GM12878 (cell line): ENCODE data around the gene CFAP99. TPM values are rescaled to one million over a fixed set of nuclear protein-coding genes. Genes with fewer than 3 reads are reported as not detected.

Experiments
- ATAC-seq: fragments of 200-7000 bp; cut with Tn5 transposase; 3 replicates; pipeline ENCODE4 v1.9.1; 2020; ENCODE audit warnings: mild to moderate bottlenecking, moderate library complexity
- BruUV-seq: library from RNA; stranded (reverse); fragments of 400-500 nt; replicated peaks from 2 replicates; lab custom pipeline; 2021; lab: Mats Ljungman, UMichigan
- CTCF ChIA-PET: fragments of 300-600 bp; sonication (Branson Sonifier 250); formaldehyde crosslinking; extraction: SDS; loops from one replicate; lab custom pipeline; 2021; ENCODE audit warnings: inconsistent platforms; lab: Yijun Ruan, JAX
- POLR2A ChIA-PET: fragments of 350-600 bp; formaldehyde crosslinking; extraction: SDS; loops from one replicate; lab custom pipeline; 2021; ENCODE audit warnings: inconsistent platforms; lab: Charles Lee
- RAD21 ChIA-PET: fragments of 300-600 bp; sonication (Branson Sonifier 250); formaldehyde crosslinking; loops from one replicate; lab custom pipeline; 2023; ENCODE audit warnings: antibody characterized with exemption; ENCODE audit not compliant: unreplicated experiment; lab: Charles Lee
- SMC1A ChIA-PET: fragments of 300-600 bp; sonication (Branson Sonifier 250); formaldehyde crosslinking; loops from one replicate; lab custom pipeline; 2023; ENCODE audit not compliant: unreplicated experiment, uncharacterized antibody; lab: Charles Lee
- DNase-seq: peaks from one replicate; pipeline ENCODE4 v3.0.0-alpha.2; 2011; ENCODE audit warnings: low read depth, low spot score
- FAIRE-seq: peaks from 3 replicates; lab custom pipeline; 2011; peaks lifted over from hg19 to GRCh38; lab: Jason Lieb, UNC
- H2AFZ ChIP-seq: 2 replicates; pipeline ENCODE4 v1.6.0; 2011; ENCODE audit warnings: low read depth, low read length, control low read depth; ENCODE audit not compliant: control insufficient read depth
- H3K27ac ChIP-seq: 2 replicates; pipeline ENCODE4 v1.5.1; 2011; ENCODE audit warnings: control low read depth; ENCODE audit not compliant: control insufficient read depth, insufficient read depth
- H3K27me3 ChIP-seq, 2 experiments: replicated peaks in 1 of 2; 2 replicates each; pipeline versions ENCODE4 v1.6.0 to v1.6.1; 2011; ENCODE audit warnings: low read length in 1 of 2; ENCODE audit not compliant: control insufficient read depth in 2 of 2, insufficient read depth in 2 of 2
- H3K36me3 ChIP-seq, 2 experiments: 2 replicates each; pipeline ENCODE4 v1.5.1; 2011; ENCODE audit warnings: low read length in 1 of 2; ENCODE audit not compliant: control insufficient read depth in 2 of 2, insufficient read depth in 2 of 2
- H3K4me1 ChIP-seq: 2 replicates; pipeline ENCODE4 v1.6.1; 2011; ENCODE audit warnings: mild to moderate bottlenecking, low read length, moderate library complexity, mixed read lengths; ENCODE audit not compliant: control insufficient read depth, insufficient read depth
- H3K4me2 ChIP-seq: 2 replicates; pipeline ENCODE4 v1.6.0; 2011; ENCODE audit warnings: control low read depth; ENCODE audit not compliant: control insufficient read depth, insufficient read depth
- H3K4me3 ChIP-seq: fragments of 200-600 bp; sonication (generic); 2 replicates; pipeline ENCODE4 v1.5.1; 2016
- H3K79me2 ChIP-seq: 2 replicates; pipeline ENCODE4 v1.6.0; 2011; ENCODE audit warnings: low read length; ENCODE audit not compliant: control insufficient read depth, insufficient read depth
- H3K9ac ChIP-seq: 2 replicates; pipeline ENCODE4 v1.8.0; 2011; ENCODE audit warnings: low read length, control low read depth, mixed read lengths; ENCODE audit not compliant: control insufficient read depth, insufficient read depth
- H3K9me3 ChIP-seq: replicated peaks from 3 replicates; pipeline ENCODE4 v1.5.1; 2011; ENCODE audit warnings: mild to moderate bottlenecking, low read length; ENCODE audit not compliant: control insufficient read depth, insufficient read depth
- H4K20me1 ChIP-seq: 2 replicates; pipeline ENCODE4 v1.6.0; 2011; ENCODE audit not compliant: control insufficient read depth, insufficient read depth
- CHD4 ChIP-seq: fragments of 200-600 bp; sonication (generic); IDR thresholded peaks from 2 replicates; pipeline ENCODE4 v1.6.1; 2016; ENCODE audit warnings: mild to moderate bottlenecking
- MTA2 ChIP-seq: fragments of 450-650 bp; IDR thresholded peaks from 2 replicates; pipeline ENCODE4 v1.6.1; 2016; ENCODE audit warnings: low read depth, mild to moderate bottlenecking, moderate library complexity
- POU2F2 ChIP-seq: IDR thresholded peaks from 3 replicates; pipeline ENCODE4 v1.6.1; 2011; ENCODE audit warnings: low read depth, mild to moderate bottlenecking, low read length, borderline replicate concordance
- RAD21 ChIP-seq: IDR thresholded peaks from 2 replicates; pipeline ENCODE4 v1.6.1; 2011; ENCODE audit warnings: mild to moderate bottlenecking, low read depth, low read length, moderate library complexity; ENCODE audit not compliant: insufficient read depth
- RFX5 ChIP-seq: IDR thresholded peaks from 2 replicates; pipeline ENCODE4 v1.6.1; 2011; ENCODE audit warnings: low read depth, low read length, improper control_type of control experiment
- WGBS: methylation state at CpG from one replicate; pipeline ENCODE4 v1.1.6; 2016; ENCODE audit warnings: low lambda C conversion rate; ENCODE audit not compliant: insufficient replicate concordance, insufficient coverage; ENCODE audit errors: missing lambda C conversion rate; 5-methylcytosine and 5-hydroxymethylcytosine counted together
- in situ Hi-C: fragments of 300-500 bp; cut with MboI; formaldehyde crosslinking; loops from 9 replicates; pipeline ENCODE4 v1.14.3; 2018; ENCODE audit warnings: mixed read lengths
- intact Hi-C: fragments of 100-400 bp; cut with micrococcal nuclease; formaldehyde crosslinking; loops from one replicate; pipeline ENCODE4 v1.14.2; 2022; ENCODE audit not compliant: unreplicated experiment
- polyA plus RNA-seq, 11 experiments: library from polyadenylated mRNA; depleted of rRNA in 4 of 11; unstranded in 6 of 11; stranded (reverse) in 5 of 11; fragments of >200 nt; fragmentation: Nextera tagmentation in 4 of 11; fragmentation: Illumina TruSeq in 1 of 11; extraction: Ambion mirVana in 4 of 11; extraction: Trizol in 1 of 11; gene quantifications; 1 replicate in 1 of 11; 2 replicates in 10 of 11; pipeline versions ENCODE4 v1.2.1 to v1.2.3, GENCODE V29; 2011 to 2016; ENCODE audit warnings: inconsistent platforms in 2 of 11, missing spikeins in 2 of 11, low read depth in 1 of 11
- total RNA-seq, 4 experiments: library from RNA; depleted of rRNA in 3 of 4; stranded (reverse); fragments of >200 nt in 3 of 4; fragmentation: Illumina TruSeq in 1 of 4; extraction: Trizol in 1 of 4; gene quantifications; 2 replicates each; pipeline versions ENCODE4 v1.2.1 to v1.2.3, GENCODE V29; 2013 to 2021
- TF ChIP-seq, protein P1 (sequence below): fragments of 450-650 bp; IDR thresholded peaks from 2 replicates; pipeline ENCODE4 v1.6.1; 2016; ENCODE audit warnings: mild to moderate bottlenecking
- TF ChIP-seq, protein P2 (sequence below): fragments of 450-650 bp; formaldehyde crosslinking; IDR thresholded peaks from 2 replicates; pipeline ENCODE4 v1.4.0; 2020; ENCODE audit warnings: mild to moderate bottlenecking, moderate library complexity
- TF ChIP-seq, protein P3 (sequence below): fragments of 450-650 bp; IDR thresholded peaks from 2 replicates; pipeline ENCODE4 v1.6.1; 2018; ENCODE audit warnings: borderline replicate concordance, mild to moderate bottlenecking; ENCODE audit not compliant: partially characterized antibody
- TF ChIP-seq, protein P4 (sequence below): fragments of 150-350 bp; IDR thresholded peaks from 2 replicates; pipeline ENCODE4 v1.6.1; 2016; ENCODE audit warnings: low read depth, low read length

The CFAP99 gene
- total and polyA plus RNA-seq, 10 of the 15 experiments (the other 5 are each of a cell fraction or from before 2014, with no cell fraction given) = not detected

DNA sequence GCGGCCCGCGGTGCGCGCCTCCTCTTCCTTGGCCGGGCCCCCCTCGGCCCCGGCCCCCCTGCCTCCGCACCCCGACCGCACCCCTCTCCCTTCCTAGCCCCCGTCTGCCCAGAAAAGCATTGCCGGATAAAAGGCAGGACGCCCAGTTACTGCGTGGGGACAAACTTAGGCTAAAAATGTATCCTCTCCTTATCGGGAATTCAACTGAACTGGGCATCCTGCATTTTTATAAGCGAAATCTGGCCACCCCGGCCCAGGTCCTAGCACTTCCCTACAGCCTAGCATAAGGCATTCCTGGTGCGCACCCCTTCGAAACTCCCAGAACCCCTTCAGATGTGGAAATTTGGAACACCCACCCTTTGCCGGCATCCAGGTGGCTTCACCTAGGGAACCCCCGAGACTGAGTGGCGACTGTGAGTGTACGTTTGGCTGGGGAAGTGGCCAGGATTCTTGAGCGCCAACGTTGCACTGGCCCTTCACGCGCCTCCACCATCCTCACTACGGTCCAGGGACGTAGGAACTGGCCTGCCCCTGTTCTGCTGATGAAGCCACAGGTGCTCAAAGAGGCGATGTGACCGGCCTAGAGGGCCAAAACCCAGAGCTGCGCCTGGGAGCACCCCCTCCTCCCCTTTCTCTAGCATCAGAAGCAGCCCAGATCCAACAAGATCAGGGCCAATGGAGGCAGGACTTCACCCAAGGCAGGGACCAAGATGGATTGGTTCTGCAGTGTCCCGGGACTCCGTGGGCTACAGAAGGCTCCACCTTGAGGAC, 44.4 kb downstream of the CFAP99 start:
- ChIA-PET SMC1A (interaction anchor here (1.2 to 10.3 kb wide), 2 partner anchors 14 to 19 kb away, joined by 3 to 113 read pairs; no protein-coding TSS in a partner anchor), CTCF (interaction anchor here (0.7 to 1.5 kb wide), 4 partner anchors 20 to 243 kb away, joined by 3 to 7 read pairs (median 4); no protein-coding TSS in a partner anchor), RAD21 (no interaction called here), POLR2A (no interaction called here)
- ATAC-seq = no peak
- H4K20me1 ChIP-seq = no peaks in the 10 kb centered on the region
- H3K4me1 ChIP-seq = peaks cover 4% of the 10 kb centered on the region
- DNase-seq = no peak
- peak overlapping the region; percentile 60; the same call in 1 of the 2 replicates for H3K4me3 ChIP-seq
- no peaks in the 10 kb centered on the region for H3K36me3 ChIP-seq
- intact Hi-C loops = loop anchor here (1.0 kb wide), 1 partner anchor 243 kb away; no protein-coding TSS in a partner anchor
- no peaks in the 10 kb centered on the region for H3K9me3 ChIP-seq
- no peak overlapping the region for H3K4me2 ChIP-seq
- 50% methylated on average over 29 of the region's 35 CpGs for WGBS
- no TSS peak for BruUV-seq
- no peak overlapping the region; the same call in 1 of the 2 replicates for H3K9ac ChIP-seq
- no peak for FAIRE-seq
- H3K27me3 ChIP-seq = no peaks in the 10 kb centered on the region; a peak in 2 of 4 replicates
- no peak overlapping the region for H3K27ac ChIP-seq
- no peak overlapping the region for H2AFZ ChIP-seq
- TF ChIP-seq, protein P1, sequence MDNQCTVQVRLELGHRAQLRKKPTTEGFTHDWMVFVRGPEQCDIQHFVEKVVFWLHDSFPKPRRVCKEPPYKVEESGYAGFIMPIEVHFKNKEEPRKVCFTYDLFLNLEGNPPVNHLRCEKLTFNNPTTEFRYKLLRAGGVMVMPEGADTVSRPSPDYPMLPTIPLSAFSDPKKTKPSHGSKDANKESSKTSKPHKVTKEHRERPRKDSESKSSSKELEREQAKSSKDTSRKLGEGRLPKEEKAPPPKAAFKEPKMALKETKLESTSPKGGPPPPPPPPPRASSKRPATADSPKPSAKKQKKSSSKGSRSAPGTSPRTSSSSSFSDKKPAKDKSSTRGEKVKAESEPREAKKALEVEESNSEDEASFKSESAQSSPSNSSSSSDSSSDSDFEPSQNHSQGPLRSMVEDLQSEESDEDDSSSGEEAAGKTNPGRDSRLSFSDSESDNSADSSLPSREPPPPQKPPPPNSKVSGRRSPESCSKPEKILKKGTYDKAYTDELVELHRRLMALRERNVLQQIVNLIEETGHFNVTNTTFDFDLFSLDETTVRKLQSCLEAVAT = no peak
- TF ChIP-seq MTA2 = no peak
- no peak for TF ChIP-seq CHD4
- TF ChIP-seq RFX5 = no peak
- TF ChIP-seq POU2F2 = no peak
- TF ChIP-seq, protein P2, sequence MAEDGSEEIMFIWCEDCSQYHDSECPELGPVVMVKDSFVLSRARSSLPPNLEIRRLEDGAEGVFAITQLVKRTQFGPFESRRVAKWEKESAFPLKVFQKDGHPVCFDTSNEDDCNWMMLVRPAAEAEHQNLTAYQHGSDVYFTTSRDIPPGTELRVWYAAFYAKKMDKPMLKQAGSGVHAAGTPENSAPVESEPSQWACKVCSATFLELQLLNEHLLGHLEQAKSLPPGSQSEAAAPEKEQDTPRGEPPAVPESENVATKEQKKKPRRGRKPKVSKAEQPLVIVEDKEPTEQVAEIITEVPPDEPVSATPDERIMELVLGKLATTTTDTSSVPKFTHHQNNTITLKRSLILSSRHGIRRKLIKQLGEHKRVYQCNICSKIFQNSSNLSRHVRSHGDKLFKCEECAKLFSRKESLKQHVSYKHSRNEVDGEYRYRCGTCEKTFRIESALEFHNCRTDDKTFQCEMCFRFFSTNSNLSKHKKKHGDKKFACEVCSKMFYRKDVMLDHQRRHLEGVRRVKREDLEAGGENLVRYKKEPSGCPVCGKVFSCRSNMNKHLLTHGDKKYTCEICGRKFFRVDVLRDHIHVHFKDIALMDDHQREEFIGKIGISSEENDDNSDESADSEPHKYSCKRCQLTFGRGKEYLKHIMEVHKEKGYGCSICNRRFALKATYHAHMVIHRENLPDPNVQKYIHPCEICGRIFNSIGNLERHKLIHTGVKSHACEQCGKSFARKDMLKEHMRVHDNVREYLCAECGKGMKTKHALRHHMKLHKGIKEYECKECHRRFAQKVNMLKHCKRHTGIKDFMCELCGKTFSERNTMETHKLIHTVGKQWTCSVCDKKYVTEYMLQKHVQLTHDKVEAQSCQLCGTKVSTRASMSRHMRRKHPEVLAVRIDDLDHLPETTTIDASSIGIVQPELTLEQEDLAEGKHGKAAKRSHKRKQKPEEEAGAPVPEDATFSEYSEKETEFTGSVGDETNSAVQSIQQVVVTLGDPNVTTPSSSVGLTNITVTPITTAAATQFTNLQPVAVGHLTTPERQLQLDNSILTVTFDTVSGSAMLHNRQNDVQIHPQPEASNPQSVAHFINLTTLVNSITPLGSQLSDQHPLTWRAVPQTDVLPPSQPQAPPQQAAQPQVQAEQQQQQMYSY (CRISPR knock-in tag) = no peak
- TF ChIP-seq, protein P3, sequence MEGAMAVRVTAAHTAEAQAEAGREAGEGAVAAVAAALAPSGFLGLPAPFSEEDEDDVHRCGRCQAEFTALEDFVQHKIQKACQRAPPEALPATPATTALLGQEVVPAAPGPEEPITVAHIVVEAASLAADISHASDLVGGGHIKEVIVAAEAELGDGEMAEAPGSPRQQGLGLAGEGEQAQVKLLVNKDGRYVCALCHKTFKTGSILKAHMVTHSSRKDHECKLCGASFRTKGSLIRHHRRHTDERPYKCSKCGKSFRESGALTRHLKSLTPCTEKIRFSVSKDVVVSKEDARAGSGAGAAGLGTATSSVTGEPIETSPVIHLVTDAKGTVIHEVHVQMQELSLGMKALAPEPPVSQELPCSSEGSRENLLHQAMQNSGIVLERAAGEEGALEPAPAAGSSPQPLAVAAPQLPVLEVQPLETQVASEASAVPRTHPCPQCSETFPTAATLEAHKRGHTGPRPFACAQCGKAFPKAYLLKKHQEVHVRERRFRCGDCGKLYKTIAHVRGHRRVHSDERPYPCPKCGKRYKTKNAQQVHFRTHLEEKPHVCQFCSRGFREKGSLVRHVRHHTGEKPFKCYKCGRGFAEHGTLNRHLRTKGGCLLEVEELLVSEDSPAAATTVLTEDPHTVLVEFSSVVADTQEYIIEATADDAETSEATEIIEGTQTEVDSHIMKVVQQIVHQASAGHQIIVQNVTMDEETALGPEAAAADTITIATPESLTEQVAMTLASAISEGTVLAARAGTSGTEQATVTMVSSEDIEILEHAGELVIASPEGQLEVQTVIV = no peak
- no peak for TF ChIP-seq RAD21
- TF ChIP-seq, protein P4, sequence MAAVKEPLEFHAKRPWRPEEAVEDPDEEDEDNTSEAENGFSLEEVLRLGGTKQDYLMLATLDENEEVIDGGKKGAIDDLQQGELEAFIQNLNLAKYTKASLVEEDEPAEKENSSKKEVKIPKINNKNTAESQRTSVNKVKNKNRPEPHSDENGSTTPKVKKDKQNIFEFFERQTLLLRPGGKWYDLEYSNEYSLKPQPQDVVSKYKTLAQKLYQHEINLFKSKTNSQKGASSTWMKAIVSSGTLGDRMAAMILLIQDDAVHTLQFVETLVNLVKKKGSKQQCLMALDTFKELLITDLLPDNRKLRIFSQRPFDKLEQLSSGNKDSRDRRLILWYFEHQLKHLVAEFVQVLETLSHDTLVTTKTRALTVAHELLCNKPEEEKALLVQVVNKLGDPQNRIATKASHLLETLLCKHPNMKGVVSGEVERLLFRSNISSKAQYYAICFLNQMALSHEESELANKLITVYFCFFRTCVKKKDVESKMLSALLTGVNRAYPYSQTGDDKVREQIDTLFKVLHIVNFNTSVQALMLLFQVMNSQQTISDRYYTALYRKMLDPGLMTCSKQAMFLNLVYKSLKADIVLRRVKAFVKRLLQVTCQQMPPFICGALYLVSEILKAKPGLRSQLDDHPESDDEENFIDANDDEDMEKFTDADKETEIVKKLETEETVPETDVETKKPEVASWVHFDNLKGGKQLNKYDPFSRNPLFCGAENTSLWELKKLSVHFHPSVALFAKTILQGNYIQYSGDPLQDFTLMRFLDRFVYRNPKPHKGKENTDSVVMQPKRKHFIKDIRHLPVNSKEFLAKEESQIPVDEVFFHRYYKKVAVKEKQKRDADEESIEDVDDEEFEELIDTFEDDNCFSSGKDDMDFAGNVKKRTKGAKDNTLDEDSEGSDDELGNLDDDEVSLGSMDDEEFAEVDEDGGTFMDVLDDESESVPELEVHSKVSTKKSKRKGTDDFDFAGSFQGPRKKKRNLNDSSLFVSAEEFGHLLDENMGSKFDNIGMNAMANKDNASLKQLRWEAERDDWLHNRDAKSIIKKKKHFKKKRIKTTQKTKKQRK = no peak
- in situ Hi-C loops = no loop called here
- peaks cover 8% of the 10 kb centered on the region for H3K79me2 ChIP-seq
